GM19438 (cell line): ENCODE results near the gene SLC26A9.

Experiments
- ATAC-seq: cut with Tn5 transposase; IDR thresholded peaks from one replicate; pipeline ENCODE4 v1.9.1; 2021; ENCODE audit warnings: low read depth; ENCODE audit not compliant: unreplicated experiment

Gene SLC26A9

GRCh38 chr1:205927676-205928075 lies 15.6 kb downstream of the SLC26A9 start:
- no peak for ATAC-seq

GRCh38 chr1:205927247-205927646 lies 16.0 kb downstream of the SLC26A9 start:
- ATAC-seq: no peak

GRCh38 chr1:205926636-205927035 lies 16.6 kb downstream of the SLC26A9 start:
- no peak for ATAC-seq

GRCh38 chr1:205926213-205926612 lies 17.0 kb downstream of the SLC26A9 start:
- ATAC-seq: no peak

GRCh38 chr1:205925736-205926135 lies 17.5 kb downstream of the SLC26A9 start:
- no peak for ATAC-seq

- ATAC-seq: no peak
Observed at GRCh38 chr1:205924460-205924790, 18.8 kb downstream of the SLC26A9 start.

- ATAC-seq: no peak
Observed at GRCh38 chr1:205923651-205924459, 19.4 kb downstream of the SLC26A9 start.

GRCh38 chr1:205922806-205923205 lies 20.4 kb downstream of the SLC26A9 start:
- no peak for ATAC-seq

GRCh38 chr1:205922314-205922713 lies 20.9 kb downstream of the SLC26A9 start:
- no peak for ATAC-seq

- ATAC-seq: no peak
Observed at GRCh38 chr1:205921570-205921909, 21.7 kb downstream of the SLC26A9 start.

GRCh38 chr1:205920861-205921569 lies 22.2 kb downstream of the SLC26A9 start:
- no peak for ATAC-seq

- no peak for ATAC-seq
Observed at GRCh38 chr1:205920159-205920558, 23.1 kb downstream of the SLC26A9 start.

GRCh38 chr1:205918955-205919746 lies 24.1 kb downstream of the SLC26A9 start:
- no peak for ATAC-seq

- no peak for ATAC-seq
Observed at GRCh38 chr1:205917466-205918238, 25.6 kb downstream of the SLC26A9 start.

- ATAC-seq: no peak
Observed at GRCh38 chr1:205916541-205916940, 26.7 kb downstream of the SLC26A9 start.

GRCh38 chr1:205915354-205915990 lies 27.8 kb downstream of the SLC26A9 start:
- ATAC-seq: no peak

GRCh38 chr1:205914730-205915129 lies 28.5 kb downstream of the SLC26A9 start:
- no peak for ATAC-seq

- no peak for ATAC-seq
Observed at GRCh38 chr1:205914155-205914507, 29.1 kb downstream of the SLC26A9 start.

- ATAC-seq: no peak
Observed at GRCh38 chr1:205913451-205914154, 29.7 kb downstream of the SLC26A9 start.

GRCh38 chr1:205907794-205908193 lies 35.5 kb downstream of the SLC26A9 start:
- ATAC-seq: no peak
